Ramos (cell line): ENCODE data around the gene TSGA10IP.

Source experiments
- in situ Hi-C: fragments of 300-500 bp; cut with MboI; formaldehyde crosslinking; loops from one replicate; pipeline ENCODE4 v1.14.3; 2022; ENCODE audit warnings: low sequenced_read_pairs; ENCODE audit not compliant: unreplicated experiment

Gene TSGA10IP

DNA sequence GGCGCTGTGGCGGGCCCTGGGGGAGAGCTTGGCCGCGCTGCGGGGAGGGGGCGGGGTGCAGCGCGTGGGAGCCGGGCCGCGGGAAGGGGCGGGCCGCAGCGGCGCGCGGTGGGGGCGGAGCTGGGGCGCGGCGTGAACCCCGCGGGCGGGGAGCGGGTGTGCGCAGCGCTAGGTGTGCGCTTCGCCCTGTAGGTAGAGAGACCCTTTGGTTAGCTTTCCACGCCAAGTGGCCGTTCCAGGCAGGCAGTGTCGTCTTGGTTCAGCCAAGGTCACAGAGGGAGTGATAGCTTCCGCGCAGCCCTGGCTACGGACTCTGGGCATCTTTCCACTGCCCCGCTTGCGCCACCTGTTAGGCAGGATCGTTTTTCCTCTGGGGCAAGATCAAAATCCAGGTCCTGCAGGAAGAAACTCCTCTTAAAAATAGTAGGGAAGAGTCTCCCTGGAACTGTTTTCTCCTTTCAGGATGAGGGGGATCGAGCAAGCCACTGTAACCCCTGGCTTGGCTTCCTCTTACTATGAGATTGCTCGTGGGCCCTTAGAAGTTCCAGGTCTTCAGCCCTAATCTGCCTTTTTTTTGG, 57.5 kb downstream of the TSGA10IP start:
- in situ Hi-C loops: no loop called here

GRCh38 chr11:66003291-66003690, 58.0 kb downstream of the TSGA10IP start:
- in situ Hi-C loops: no loop called here

DNA sequence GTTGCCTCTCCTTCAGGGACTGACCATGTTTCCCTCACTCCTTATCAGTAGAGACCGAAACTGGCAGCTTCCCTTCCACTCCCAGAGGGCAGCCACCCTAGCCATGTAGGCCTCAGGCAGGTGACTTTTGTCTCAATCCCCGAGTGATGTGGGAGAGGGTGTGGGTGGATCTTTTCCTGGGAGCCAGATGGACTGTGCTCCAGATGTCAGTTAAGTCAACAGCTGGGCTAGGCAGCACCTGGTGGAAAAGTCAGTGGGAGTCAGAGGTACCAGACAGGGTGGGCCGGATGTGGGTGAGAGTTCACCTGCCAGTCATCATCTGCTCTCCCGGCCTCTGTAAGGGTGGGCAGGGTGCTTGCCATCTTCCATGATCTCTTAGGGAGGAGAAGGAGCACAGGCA, 58.9 kb downstream of the TSGA10IP start:
- in situ Hi-C loops: no loop called here

- in situ Hi-C loops: no loop called here
These were observed 61.0 kb downstream of the TSGA10IP start for GRCh38 chr11:66006134-66006890.

DNA sequence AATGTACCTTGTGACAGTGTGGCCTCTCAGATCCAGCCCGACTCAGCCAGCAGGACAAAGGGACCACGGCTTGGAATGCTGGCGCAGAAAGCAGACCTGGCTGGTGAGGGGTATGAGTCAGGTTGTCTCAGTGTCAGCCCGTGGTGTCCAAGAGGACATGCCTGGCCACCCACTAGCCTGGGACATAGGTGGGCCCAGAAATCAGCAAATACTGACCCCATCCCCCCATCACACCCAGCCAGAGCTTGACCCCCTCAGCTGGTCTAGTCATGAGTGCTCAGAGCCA, 61.6 kb downstream of the TSGA10IP start:
- in situ Hi-C loops: no loop called here

GRCh38 chr11:66007201-66007634, 61.9 kb downstream of the TSGA10IP start:
- in situ Hi-C loops: no loop called here

- in situ Hi-C loops: no loop called here
These were observed 62.8 kb downstream of the TSGA10IP start for GRCh38 chr11:66008095-66008467.

DNA sequence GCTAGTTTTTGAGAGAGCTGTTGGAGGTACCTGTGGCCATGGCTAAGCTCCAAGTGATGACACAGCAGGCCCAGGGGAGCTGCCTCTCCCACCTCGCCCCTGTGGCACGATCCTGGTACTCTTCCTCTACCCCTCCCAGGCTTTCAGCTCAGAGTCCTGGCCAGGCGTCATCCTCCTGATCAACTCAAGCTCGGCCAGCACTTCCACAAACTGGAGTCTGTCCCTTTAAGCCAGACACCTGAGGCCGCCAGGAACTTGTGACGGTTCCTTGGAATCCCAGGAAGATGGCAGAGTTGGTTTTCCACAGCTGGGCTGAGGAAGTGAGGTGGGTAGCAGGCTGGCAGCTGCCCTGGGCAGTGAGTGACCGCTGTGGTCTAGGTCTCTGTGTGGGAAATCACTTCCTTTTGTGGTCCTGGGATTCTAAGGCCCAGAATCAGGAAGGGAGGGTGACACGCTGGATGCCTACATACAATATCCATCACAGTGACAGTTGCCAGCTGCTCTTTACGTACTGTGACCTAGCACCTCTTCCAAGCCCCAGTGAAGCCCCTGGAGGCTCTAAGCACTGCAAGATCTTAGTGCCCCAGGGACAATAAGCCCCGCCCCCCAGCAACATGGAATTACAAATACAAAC, 63.3 kb downstream of the TSGA10IP start:
- in situ Hi-C loops: no loop called here
